Suprapubic skin (tissue), 4 donors: Measurements from ENCODE around the gene TSC22D1. TPM values are rescaled to one million over a fixed set of nuclear protein-coding genes. Genes with fewer than 3 reads are reported as not detected.
"Not testable (repeated sequence)": the region's sequence is repeated elsewhere in the genome, so short reads cannot be mapped to it uniquely, and the experiment has no call there.

Experiments used
- DNase-seq, 2 donors: peaks; one replicate each; pipeline ENCODE4 v3.0.0-alpha.2; 2019; ENCODE audit warnings: low spot score in 2 of 2
- H3K27ac ChIP-seq: fragments of 200-600 bp; sonication (generic); one replicate; pipeline ENCODE4 v1.5.1; 2019
- H3K27me3 ChIP-seq: fragments of 200-600 bp; sonication (generic); one replicate; pipeline ENCODE4 v1.5.1; 2019
- H3K36me3 ChIP-seq: fragments of 200-600 bp; sonication (generic); one replicate; pipeline ENCODE4 v1.5.1; 2019
- H3K4me1 ChIP-seq: fragments of 200-600 bp; sonication (generic); one replicate; pipeline ENCODE4 v1.5.1; 2019
- H3K4me3 ChIP-seq: fragments of 200-600 bp; sonication (generic); one replicate; pipeline ENCODE4 v1.5.1; 2019; ENCODE audit warnings: mild to moderate bottlenecking
- H3K9me3 ChIP-seq: fragments of 200-600 bp; sonication (generic); one replicate; pipeline ENCODE4 v1.5.1; 2019
- CTCF ChIP-seq, 2 donors: fragments of 200-600 bp in 1 of 2; fragments of 450-650 bp in 1 of 2; sonication (generic) in 1 of 2; IDR thresholded peaks; one replicate each; pipeline ENCODE4 v1.5.1; 2016 to 2019; ENCODE audit warnings: antibody characterized with exemption in 2 of 2, mild to moderate bottlenecking in 1 of 2, moderate library complexity in 1 of 2
- EP300 ChIP-seq: sonication (generic); formaldehyde crosslinking; IDR thresholded peaks from one replicate; pipeline ENCODE4 v1.6.1; 2017; ENCODE audit warnings: antibody characterized with exemption
- POLR2A ChIP-seq, 2 donors: fragments of 450-650 bp; IDR thresholded peaks; one replicate each; pipeline ENCODE4 v1.6.1; 2017; ENCODE audit warnings: antibody characterized with exemption in 2 of 2, mild to moderate bottlenecking in 2 of 2, moderate library complexity in 2 of 2
- POLR2AphosphoS5 ChIP-seq, 3 donors: sonication (generic); formaldehyde crosslinking; IDR thresholded peaks; one replicate each; pipeline ENCODE4 v1.6.1; 2017; ENCODE audit warnings: antibody characterized with exemption in 3 of 3
- WGBS: methylation state at CpG from one replicate; pipeline ENCODE4 v1.1.5; 2018; 5-methylcytosine and 5-hydroxymethylcytosine counted together
- total RNA-seq, 4 donors: library from RNA; depleted of rRNA; stranded (reverse); fragments of >200 nt; gene quantifications; one replicate each; pipeline ENCODE4 v1.1.0, GENCODE V29; 2016

Gene TSC22D1
- total RNA-seq, 4 donors from 2014 or later = 70.3 to 135 (median 92.1) TPM

DNA sequence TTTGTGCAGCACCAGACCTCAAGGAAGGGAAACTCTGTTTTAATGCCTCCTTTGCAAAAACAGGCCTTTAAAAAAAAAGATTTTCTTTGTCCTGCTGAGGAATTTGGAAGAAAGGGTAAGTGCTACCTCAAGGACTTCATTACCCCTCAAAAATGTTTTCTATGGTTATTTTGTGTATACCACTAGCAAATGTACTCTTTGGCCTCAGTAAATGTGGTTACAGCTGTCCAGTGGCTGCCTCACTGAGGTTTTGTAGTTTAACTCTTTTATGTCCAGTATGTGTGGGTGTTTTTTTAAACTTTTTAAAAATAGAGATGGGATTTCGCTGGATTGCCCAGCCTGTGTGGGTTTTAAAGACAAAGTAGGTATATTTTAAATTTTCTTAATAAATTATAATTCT, 42.2 kb upstream of the TSC22D1 start:
- 71% methylated on average over 1 of the region's 1 CpG for WGBS
- no peak for DNase-seq
- Histone ChIP-seq H3K36me3 (no peaks in the 10 kb centered on the region), H3K4me3 (no peak overlapping the region), H3K4me1 (no peaks in the 10 kb centered on the region), H3K9me3 (no peaks in the 10 kb centered on the region), H3K27me3 (no peaks in the 10 kb centered on the region), H3K27ac (no peak overlapping the region)
- TF ChIP-seq POLR2A (IDR thresholded peaks at IDR 0.05) = no peak

DNA sequence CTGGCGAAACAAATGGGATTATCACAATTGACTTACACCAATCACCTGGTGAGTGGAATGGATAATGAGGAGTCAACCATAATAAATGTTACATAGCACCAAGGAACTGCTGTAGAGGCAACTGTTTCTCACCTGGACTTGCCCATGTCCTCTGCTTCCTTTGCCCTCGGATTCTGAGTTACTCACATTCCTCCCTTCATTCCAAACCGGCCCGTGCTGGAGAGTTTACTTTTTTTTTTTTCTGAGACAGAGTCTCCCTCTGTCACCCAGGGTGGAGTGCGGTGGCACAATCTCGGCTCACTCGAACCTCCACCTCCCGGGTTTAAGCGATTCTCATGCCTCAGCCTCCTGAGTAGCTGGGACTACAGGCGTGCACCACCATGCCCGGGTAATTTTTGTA, 41.5 kb upstream of the TSC22D1 start:
- Histone ChIP-seq H3K27ac (no peak overlapping the region), H3K4me3 (no peak overlapping the region), H3K9me3 (no peaks in the 10 kb centered on the region), H3K27me3 (no peaks in the 10 kb centered on the region), H3K4me1 (no peaks in the 10 kb centered on the region), H3K36me3 (no peaks in the 10 kb centered on the region)
- TF ChIP-seq CTCF (IDR thresholded peaks at IDR 0.05) (no peak), POLR2A (IDR thresholded peaks at IDR 0.05) (no peak), EP300 (no peak), POLR2AphosphoS5 (IDR thresholded peaks at IDR 0.05) (no peak)
- DNase-seq = no peak
- 83% methylated on average over 11 of the region's 11 CpGs for WGBS

DNA sequence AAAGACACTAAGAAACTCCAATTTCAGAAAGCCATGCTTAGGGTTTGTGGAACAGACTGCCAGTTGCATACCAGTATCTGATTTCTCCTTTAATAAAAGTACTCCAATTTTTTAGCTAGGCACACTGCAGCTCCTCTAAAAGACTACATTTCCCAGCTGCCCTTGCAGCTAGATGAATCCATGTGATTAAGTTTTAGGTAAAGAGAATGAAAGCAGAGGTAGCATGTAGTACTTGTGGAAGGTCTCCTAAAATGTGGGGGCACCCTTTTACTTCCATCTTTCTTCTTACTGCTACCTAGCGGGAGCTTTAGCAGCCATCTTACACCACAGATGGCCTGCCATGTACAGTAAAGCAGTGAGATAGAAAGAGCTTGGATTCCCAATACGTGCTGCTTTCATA, 33.0 kb upstream of the TSC22D1 start:
- whole genome bisulfite sequencing = 100% methylated on average over 2 of the region's 2 CpGs
- Histone ChIP-seq H3K27me3 (no peaks in the 10 kb centered on the region), H3K9me3 (peaks cover 7% of the 10 kb centered on the region), H3K27ac (no peak overlapping the region), H3K36me3 (no peaks in the 10 kb centered on the region), H3K4me3 (no peak overlapping the region), H3K4me1 (no peaks in the 10 kb centered on the region)
- no peak for DNase-seq
- TF ChIP-seq CTCF (IDR thresholded peaks at IDR 0.05) (no peak), POLR2AphosphoS5 (IDR thresholded peaks at IDR 0.05) (no peak), EP300 (no peak), POLR2A (IDR thresholded peaks at IDR 0.05) (no peak)

GRCh38 chr13:44605721-44606120, 29.6 kb upstream of the TSC22D1 start:
- no peaks in the 10 kb centered on the region for H3K36me3 ChIP-seq
- 39% methylated on average over 6 of the region's 6 CpGs for WGBS
- H3K27me3 ChIP-seq = no peaks in the 10 kb centered on the region
- H3K4me1 ChIP-seq = no peaks in the 10 kb centered on the region
- H3K4me3 ChIP-seq = no peak overlapping the region
- no peak for DNase-seq
- peaks cover 5% of the 10 kb centered on the region for H3K9me3 ChIP-seq
- TF ChIP-seq POLR2A (IDR thresholded peaks at IDR 0.05) (no peak), POLR2AphosphoS5 (IDR thresholded peaks at IDR 0.05) (no peak), CTCF (IDR thresholded peaks at IDR 0.05) (no peak)
- H3K27ac ChIP-seq = no peak overlapping the region

GRCh38 chr13:44605275-44605674, 29.1 kb upstream of the TSC22D1 start:
- no peaks in the 10 kb centered on the region for H3K27me3 ChIP-seq
- no peak for TF ChIP-seq POLR2A (IDR thresholded peaks at IDR 0.05)
- TF ChIP-seq EP300 = no peak
- TF ChIP-seq CTCF (IDR thresholded peaks at IDR 0.05) = no peak
- TF ChIP-seq POLR2AphosphoS5 (IDR thresholded peaks at IDR 0.05) = no peak
- peaks cover under 1% of the 10 kb centered on the region for H3K9me3 ChIP-seq
- H3K4me3 ChIP-seq = no peak overlapping the region
- WGBS = 53% methylated on average over 2 of the region's 2 CpGs
- H3K27ac ChIP-seq = no peak overlapping the region
- H3K4me1 ChIP-seq = no peaks in the 10 kb centered on the region
- no peaks in the 10 kb centered on the region for H3K36me3 ChIP-seq
- no peak for DNase-seq

GRCh38 chr13:44601586-44601985, 25.5 kb upstream of the TSC22D1 start:
- Histone ChIP-seq H3K27me3 (no peaks in the 10 kb centered on the region), H3K9me3 (no peaks in the 10 kb centered on the region), H3K36me3 (no peaks in the 10 kb centered on the region), H3K4me1 (no peaks in the 10 kb centered on the region), H3K4me3 (no peak overlapping the region), H3K27ac (no peak overlapping the region)
- 71% methylated on average over 2 of the region's 2 CpGs for WGBS
- no peak for DNase-seq
- TF ChIP-seq CTCF (IDR thresholded peaks at IDR 0.05) (no peak), POLR2AphosphoS5 (IDR thresholded peaks at IDR 0.05) (no peak), POLR2A (IDR thresholded peaks at IDR 0.05) (no peak), EP300 (no peak)

- H3K27me3 ChIP-seq, H3K4me3 ChIP-seq, DNase-seq, H3K9me3 ChIP-seq, H3K27ac ChIP-seq, H3K36me3 ChIP-seq, H3K4me1 ChIP-seq: not testable (repeated sequence)
- 90% methylated on average over 20 of the region's 20 CpGs for WGBS
These were observed 17.9 kb upstream of the TSC22D1 start for GRCh38 chr13:44593861-44594592.
